ENCODE measurements around the gene TRIL. TPM values are rescaled to one million over a fixed set of nuclear protein-coding genes. Genes with fewer than 3 reads are reported as not detected.

Gene TRIL
- polyA plus RNA-seq, 1 donor from 2014 or later: 1.4 TPM

DNA sequence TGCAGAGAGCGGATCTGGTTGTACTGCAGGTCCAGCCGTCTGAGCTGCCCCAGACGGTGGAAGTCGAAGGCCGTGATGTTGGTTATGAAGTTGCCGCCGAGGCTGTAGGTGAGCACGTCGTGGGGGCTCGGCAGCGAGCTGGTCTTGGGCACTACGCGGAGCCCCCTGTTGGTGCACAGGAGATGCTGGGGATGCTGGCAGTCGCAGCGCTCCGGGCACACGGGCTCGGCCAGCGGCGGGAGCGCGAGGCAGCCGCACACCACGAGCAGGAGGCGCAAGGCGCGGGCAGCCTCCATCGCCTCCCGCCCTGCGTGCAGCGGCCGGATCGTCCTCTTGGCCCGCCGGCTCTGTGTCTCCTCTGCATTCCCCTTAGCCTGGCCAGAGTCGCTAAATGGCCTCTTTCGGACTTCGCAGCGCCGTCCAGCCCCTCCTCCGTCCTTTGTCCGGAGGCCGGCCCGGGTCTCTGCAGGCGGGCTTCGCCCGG lies 337 bp downstream of the TRIL start:
- H3K9me2 ChIP-seq (ENCODE audit: insufficient read depth, low read length): no peaks in the 10 kb centered on the region
- no peaks in the 10 kb centered on the region for H4K20me1 ChIP-seq (ENCODE audit: insufficient read depth)
- H3F3A ChIP-seq (ENCODE audit: insufficient read depth, low read length, poor library complexity, severe bottlenecking): no peaks in the 10 kb centered on the region
- H3K4me3 ChIP-seq (ENCODE audit: low read length): peak overlapping the region; percentile 68
- no peak overlapping the region for H3K4me2 ChIP-seq (ENCODE audit: low read length)
- H3K27me3 ChIP-seq (ENCODE audit: insufficient read depth, low read depth, low read length): peaks cover 54% of the 10 kb centered on the region
- TF ChIP-seq EZH2 (IDR thresholded peaks at IDR 0.05; ENCODE audit: borderline replicate concordance, insufficient read depth, low read length, poor library complexity, severe bottlenecking) (peak; percentile 25), MXI1 (conservative IDR thresholded peaks at IDR 0.05; ENCODE audit: poor library complexity, severe bottlenecking) (no peak), SMC3 (conservative IDR thresholded peaks at IDR 0.05; ENCODE audit: poor library complexity) (no peak), POLR2AphosphoS5 (IDR thresholded peaks at IDR 0.05) (no peak), TAF1 (IDR thresholded peaks at IDR 0.05; ENCODE audit: low read depth) (no peak), EP300 (conservative IDR thresholded peaks at IDR 0.05; ENCODE audit: poor library complexity, severe bottlenecking) (no peak), RAD21 (conservative IDR thresholded peaks at IDR 0.05) (no peak)
- TF ChIP-seq, protein P1, sequence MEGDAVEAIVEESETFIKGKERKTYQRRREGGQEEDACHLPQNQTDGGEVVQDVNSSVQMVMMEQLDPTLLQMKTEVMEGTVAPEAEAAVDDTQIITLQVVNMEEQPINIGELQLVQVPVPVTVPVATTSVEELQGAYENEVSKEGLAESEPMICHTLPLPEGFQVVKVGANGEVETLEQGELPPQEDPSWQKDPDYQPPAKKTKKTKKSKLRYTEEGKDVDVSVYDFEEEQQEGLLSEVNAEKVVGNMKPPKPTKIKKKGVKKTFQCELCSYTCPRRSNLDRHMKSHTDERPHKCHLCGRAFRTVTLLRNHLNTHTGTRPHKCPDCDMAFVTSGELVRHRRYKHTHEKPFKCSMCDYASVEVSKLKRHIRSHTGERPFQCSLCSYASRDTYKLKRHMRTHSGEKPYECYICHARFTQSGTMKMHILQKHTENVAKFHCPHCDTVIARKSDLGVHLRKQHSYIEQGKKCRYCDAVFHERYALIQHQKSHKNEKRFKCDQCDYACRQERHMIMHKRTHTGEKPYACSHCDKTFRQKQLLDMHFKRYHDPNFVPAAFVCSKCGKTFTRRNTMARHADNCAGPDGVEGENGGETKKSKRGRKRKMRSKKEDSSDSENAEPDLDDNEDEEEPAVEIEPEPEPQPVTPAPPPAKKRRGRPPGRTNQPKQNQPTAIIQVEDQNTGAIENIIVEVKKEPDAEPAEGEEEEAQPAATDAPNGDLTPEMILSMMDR (IDR thresholded peaks at IDR 0.05; ENCODE audit: poor library complexity, severe bottlenecking): peak; percentile 27
- TF ChIP-seq, protein P2, sequence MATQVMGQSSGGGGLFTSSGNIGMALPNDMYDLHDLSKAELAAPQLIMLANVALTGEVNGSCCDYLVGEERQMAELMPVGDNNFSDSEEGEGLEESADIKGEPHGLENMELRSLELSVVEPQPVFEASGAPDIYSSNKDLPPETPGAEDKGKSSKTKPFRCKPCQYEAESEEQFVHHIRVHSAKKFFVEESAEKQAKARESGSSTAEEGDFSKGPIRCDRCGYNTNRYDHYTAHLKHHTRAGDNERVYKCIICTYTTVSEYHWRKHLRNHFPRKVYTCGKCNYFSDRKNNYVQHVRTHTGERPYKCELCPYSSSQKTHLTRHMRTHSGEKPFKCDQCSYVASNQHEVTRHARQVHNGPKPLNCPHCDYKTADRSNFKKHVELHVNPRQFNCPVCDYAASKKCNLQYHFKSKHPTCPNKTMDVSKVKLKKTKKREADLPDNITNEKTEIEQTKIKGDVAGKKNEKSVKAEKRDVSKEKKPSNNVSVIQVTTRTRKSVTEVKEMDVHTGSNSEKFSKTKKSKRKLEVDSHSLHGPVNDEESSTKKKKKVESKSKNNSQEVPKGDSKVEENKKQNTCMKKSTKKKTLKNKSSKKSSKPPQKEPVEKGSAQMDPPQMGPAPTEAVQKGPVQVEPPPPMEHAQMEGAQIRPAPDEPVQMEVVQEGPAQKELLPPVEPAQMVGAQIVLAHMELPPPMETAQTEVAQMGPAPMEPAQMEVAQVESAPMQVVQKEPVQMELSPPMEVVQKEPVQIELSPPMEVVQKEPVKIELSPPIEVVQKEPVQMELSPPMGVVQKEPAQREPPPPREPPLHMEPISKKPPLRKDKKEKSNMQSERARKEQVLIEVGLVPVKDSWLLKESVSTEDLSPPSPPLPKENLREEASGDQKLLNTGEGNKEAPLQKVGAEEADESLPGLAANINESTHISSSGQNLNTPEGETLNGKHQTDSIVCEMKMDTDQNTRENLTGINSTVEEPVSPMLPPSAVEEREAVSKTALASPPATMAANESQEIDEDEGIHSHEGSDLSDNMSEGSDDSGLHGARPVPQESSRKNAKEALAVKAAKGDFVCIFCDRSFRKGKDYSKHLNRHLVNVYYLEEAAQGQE (IDR thresholded peaks at IDR 0.05; ENCODE audit: borderline replicate concordance): no peak
- no peaks in the 10 kb centered on the region for H3K36me3 ChIP-seq (ENCODE audit: insufficient read depth, low read length)
- no peaks in the 10 kb centered on the region for H3K9me3 ChIP-seq (ENCODE audit: low read length)
- no peaks in the 10 kb centered on the region for H3K79me2 ChIP-seq (replicated peaks; ENCODE audit: insufficient read depth, low read length)
- H3K9ac ChIP-seq (ENCODE audit: low read length): peak overlapping the region; percentile 29
- H3K27ac ChIP-seq (ENCODE audit: low read length): no peak overlapping the region
- no peak overlapping the region for H2AFZ ChIP-seq (ENCODE audit: low read depth, low read length)

DNA sequence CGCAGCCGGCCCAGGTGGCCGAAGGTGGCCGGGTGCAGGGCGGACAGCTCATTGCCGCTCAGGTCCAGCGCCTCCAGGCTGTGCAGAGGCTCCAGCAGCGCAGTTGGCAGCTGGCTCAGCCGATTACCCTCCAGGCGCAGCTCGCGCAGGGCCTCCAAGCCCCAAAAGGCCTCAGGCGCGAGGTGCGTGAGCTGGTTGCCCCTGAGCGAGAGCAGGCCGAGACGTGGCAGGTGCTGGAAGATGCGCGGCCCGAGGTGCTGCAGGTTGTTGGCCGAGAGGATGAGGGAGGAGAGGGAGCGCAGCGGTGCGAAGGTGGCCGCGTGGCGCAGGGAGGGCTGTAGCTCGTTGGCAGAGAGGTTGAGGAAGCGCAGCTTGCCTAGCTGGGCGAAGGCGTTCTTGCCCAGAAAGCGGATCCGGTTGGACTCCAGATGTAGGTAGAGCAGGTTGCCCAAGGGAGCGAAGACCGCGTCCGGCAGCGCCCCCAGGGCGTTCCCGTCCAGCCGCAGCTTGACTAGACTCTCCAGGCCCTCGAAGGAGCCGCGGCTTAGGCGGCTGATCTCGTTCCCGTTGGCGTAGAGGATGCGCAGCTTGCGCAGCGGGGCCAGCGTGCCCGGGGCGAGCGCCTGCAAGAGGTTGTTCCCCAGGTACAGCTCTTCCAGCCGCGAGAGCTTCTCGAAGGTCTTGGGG lies 923 bp downstream of the TRIL start:
- H3K9me3 ChIP-seq (ENCODE audit: low read length): no peaks in the 10 kb centered on the region
- peaks cover 54% of the 10 kb centered on the region for H3K27me3 ChIP-seq (ENCODE audit: insufficient read depth, low read depth, low read length)
- no peak overlapping the region for H2AFZ ChIP-seq (ENCODE audit: low read depth, low read length)
- no peaks in the 10 kb centered on the region for H3K79me2 ChIP-seq (replicated peaks; ENCODE audit: insufficient read depth, low read length)
- H4K20me1 ChIP-seq (ENCODE audit: insufficient read depth): no peaks in the 10 kb centered on the region
- H3F3A ChIP-seq (ENCODE audit: insufficient read depth, low read length, poor library complexity, severe bottlenecking): no peaks in the 10 kb centered on the region
- H3K27ac ChIP-seq (ENCODE audit: low read length): no peak overlapping the region
- peak overlapping the region; percentile 46 for H3K9ac ChIP-seq (ENCODE audit: low read length)
- H3K4me2 ChIP-seq (ENCODE audit: low read length): no peak overlapping the region
- no peaks in the 10 kb centered on the region for H3K36me3 ChIP-seq (ENCODE audit: insufficient read depth, low read length)
- H3K9me2 ChIP-seq (ENCODE audit: insufficient read depth, low read length): no peaks in the 10 kb centered on the region
- no peak for TF ChIP-seq TAF1 (IDR thresholded peaks at IDR 0.05; ENCODE audit: low read depth)
- no peak for TF ChIP-seq MXI1 (conservative IDR thresholded peaks at IDR 0.05; ENCODE audit: poor library complexity, severe bottlenecking)
- TF ChIP-seq, protein P1 (IDR thresholded peaks at IDR 0.05; ENCODE audit: poor library complexity, severe bottlenecking): no peak
- H3K4me3 ChIP-seq (ENCODE audit: low read length): peak overlapping the region; percentile 68

All from neural cell (in vitro differentiated cells).